ENCODE measurements around the gene SH3BP4.

DNA sequence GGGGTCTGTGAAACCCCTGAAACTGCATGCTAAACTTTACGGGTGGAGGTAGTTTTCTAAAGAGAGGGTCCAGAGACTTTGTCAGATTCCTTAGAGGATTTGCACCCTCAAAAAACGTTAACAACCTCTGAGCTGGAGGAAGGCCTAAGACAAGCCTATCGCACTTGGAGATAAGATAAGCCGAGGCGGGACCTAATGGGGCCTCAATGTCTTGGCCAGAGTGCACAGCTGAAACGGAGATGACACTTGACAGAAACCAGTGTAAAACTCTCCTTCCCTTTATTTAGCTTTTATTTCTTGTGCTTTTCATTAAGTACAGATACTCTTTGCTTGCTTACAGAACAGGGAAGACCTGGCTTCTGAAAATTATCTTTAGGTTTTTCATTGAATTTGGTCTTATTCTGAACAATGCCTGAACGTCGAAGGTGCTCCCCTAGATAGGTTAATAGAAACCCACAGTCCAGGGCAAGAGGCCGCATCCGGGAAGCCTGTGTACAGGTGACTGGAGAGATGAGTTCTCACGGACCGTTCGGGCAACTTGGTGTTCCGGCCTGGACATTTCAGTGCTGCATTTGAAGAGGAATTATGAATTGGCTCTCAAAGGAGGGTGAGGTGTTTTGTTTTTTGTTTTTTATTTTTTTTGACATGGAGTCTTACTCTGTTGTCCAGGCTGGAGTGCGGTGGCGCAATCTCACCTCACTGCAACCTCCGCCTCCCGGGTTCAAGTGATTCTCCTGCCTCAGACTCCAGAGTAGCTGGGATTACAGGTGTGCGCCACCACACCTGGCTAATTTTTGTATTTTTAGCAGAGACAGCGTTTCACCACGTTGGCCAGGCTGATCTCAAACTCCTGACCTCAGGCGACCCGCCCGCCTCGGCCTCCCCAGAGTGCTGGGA lies 49.7 kb downstream of the SH3BP4 start:
- no peak for TF ChIP-seq NR2F6 (IDR thresholded peaks at IDR 0.05)
- TF ChIP-seq NR2F6 (CRISPR knock-in tag; IDR thresholded peaks at IDR 0.05) = no peak
- no peak for TF ChIP-seq CBX1 (IDR thresholded peaks at IDR 0.05; ENCODE audit: low read depth)
- no peak for TF ChIP-seq CREM (IDR thresholded peaks at IDR 0.05)
- no peak for TF ChIP-seq CREM (CRISPR knock-in tag; IDR thresholded peaks at IDR 0.05)
- no peak for TF ChIP-seq NFIC (IDR thresholded peaks at IDR 0.05; ENCODE audit: low read length)
- no peak for TF ChIP-seq KLF13 (CRISPR knock-in tag; IDR thresholded peaks at IDR 0.05)
- TF ChIP-seq YY1 (IDR thresholded peaks at IDR 0.05; ENCODE audit: insufficient read depth, insufficient replicate concordance, low read depth, low read length) = no peak
- TF ChIP-seq, protein P1, sequence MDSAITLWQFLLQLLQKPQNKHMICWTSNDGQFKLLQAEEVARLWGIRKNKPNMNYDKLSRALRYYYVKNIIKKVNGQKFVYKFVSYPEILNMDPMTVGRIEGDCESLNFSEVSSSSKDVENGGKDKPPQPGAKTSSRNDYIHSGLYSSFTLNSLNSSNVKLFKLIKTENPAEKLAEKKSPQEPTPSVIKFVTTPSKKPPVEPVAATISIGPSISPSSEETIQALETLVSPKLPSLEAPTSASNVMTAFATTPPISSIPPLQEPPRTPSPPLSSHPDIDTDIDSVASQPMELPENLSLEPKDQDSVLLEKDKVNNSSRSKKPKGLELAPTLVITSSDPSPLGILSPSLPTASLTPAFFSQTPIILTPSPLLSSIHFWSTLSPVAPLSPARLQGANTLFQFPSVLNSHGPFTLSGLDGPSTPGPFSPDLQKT (CRISPR knock-in tag; IDR thresholded peaks at IDR 0.05; ENCODE audit: borderline replicate concordance) = no peak
- no peak for TF ChIP-seq ERF (CRISPR knock-in tag; IDR thresholded peaks at IDR 0.05)
- TF ChIP-seq MXD4 (CRISPR knock-in tag; IDR thresholded peaks at IDR 0.05) = no peak
- TF ChIP-seq BRCA1 (CRISPR knock-in tag; IDR thresholded peaks at IDR 0.05) = no peak
- TF ChIP-seq, protein P2, sequence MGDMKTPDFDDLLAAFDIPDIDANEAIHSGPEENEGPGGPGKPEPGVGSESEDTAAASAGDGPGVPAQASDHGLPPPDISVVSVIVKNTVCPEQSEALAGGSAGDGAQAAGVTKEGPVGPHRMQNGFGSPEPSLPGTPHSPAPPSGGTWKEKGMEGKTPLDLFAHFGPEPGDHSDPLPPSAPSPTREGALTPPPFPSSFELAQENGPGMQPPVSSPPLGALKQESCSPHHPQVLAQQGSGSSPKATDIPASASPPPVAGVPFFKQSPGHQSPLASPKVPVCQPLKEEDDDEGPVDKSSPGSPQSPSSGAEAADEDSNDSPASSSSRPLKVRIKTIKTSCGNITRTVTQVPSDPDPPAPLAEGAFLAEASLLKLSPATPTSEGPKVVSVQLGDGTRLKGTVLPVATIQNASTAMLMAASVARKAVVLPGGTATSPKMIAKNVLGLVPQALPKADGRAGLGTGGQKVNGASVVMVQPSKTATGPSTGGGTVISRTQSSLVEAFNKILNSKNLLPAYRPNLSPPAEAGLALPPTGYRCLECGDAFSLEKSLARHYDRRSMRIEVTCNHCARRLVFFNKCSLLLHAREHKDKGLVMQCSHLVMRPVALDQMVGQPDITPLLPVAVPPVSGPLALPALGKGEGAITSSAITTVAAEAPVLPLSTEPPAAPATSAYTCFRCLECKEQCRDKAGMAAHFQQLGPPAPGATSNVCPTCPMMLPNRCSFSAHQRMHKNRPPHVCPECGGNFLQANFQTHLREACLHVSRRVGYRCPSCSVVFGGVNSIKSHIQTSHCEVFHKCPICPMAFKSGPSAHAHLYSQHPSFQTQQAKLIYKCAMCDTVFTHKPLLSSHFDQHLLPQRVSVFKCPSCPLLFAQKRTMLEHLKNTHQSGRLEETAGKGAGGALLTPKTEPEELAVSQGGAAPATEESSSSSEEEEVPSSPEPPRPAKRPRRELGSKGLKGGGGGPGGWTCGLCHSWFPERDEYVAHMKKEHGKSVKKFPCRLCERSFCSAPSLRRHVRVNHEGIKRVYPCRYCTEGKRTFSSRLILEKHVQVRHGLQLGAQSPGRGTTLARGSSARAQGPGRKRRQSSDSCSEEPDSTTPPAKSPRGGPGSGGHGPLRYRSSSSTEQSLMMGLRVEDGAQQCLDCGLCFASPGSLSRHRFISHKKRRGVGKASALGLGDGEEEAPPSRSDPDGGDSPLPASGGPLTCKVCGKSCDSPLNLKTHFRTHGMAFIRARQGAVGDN (CRISPR knock-in tag; IDR thresholded peaks at IDR 0.05) = no peak
- no peak for TF ChIP-seq MTA3 (CRISPR knock-in tag; IDR thresholded peaks at IDR 0.05)

Measured in HepG2 (cell line).